Activated naive CD4-positive, alpha-beta T cell treated with Interleukin-2 at 50 U/mL for 16 hours (primary cell): Measurements from ENCODE around the gene TMEM260.
"Not testable (repeated sequence)": the region's sequence is repeated elsewhere in the genome, so short reads cannot be mapped to it uniquely, and the experiment has no call there.

ENCODE experiments used
- DNase-seq: peaks from one replicate; pipeline ENCODE4 v3.0.0-alpha.2; 2020

Gene TMEM260

GRCh38 chr14:56686416-56686815 is 106.8 kb downstream of the TMEM260 start:
- no peak for DNase-seq

- DNase-seq: no peak
Measured at GRCh38 chr14:56687123-56687522, 107.5 kb downstream of the TMEM260 start.

- no peak for DNase-seq
Measured at GRCh38 chr14:56694609-56695008, 115.0 kb downstream of the TMEM260 start.

- not testable (repeated sequence) for DNase-seq
Measured at GRCh38 chr14:56695216-56695615, 115.6 kb downstream of the TMEM260 start.
